SU-DHL-6 (cell line): ENCODE data around the gene LEF1.

Experiments
- H2AFZ ChIP-seq: fragments of 200-600 bp; sonication (generic); 2 replicates; pipeline ENCODE4 v1.6.1; 2014; ENCODE audit warnings: low read depth, mild to moderate bottlenecking, moderate library complexity, mixed read lengths, antibody characterized with exemption, low read length; ENCODE audit not compliant: severe bottlenecking
- H3F3A ChIP-seq: fragments of 200-600 bp; shearing (Covaris generic); 2 replicates; pipeline ENCODE4 v1.6.0; 2016; ENCODE audit warnings: antibody characterized with exemption, mild to moderate bottlenecking; ENCODE audit not compliant: insufficient read depth
- H3K27ac ChIP-seq: fragments of 200-600 bp; sonication (generic); 2 replicates; pipeline ENCODE4 v1.5.1; 2016; ENCODE audit warnings: low read depth, mild to moderate bottlenecking, low read length, moderate library complexity, mixed read lengths
- H3K27me3 ChIP-seq: fragments of 200-600 bp; sonication (generic), shearing (Covaris generic); 2 replicates; pipeline ENCODE4 v1.6.0; 2014; ENCODE audit warnings: mild to moderate bottlenecking, low read length
- H3K36me3 ChIP-seq: fragments of 200-600 bp; sonication (generic); 2 replicates; pipeline ENCODE4 v1.6.1; 2014; ENCODE audit warnings: mild to moderate bottlenecking, low read length, mixed read lengths
- H3K4me2 ChIP-seq: fragments of 300-600, 200-600 bp; shearing (Covaris generic), sonication (generic); 2 replicates; pipeline ENCODE4 v1.6.0; 2014; ENCODE audit warnings: low read length, low read depth, mild to moderate bottlenecking; ENCODE audit not compliant: poor library complexity, severe bottlenecking
- H3K4me3 ChIP-seq: fragments of 200-600 bp; sonication (generic); 2 replicates; pipeline ENCODE4 v1.5.1; 2014; ENCODE audit warnings: antibody characterized with exemption, low read length, mild to moderate bottlenecking, mixed read lengths; ENCODE audit not compliant: insufficient read depth, poor library complexity, severe bottlenecking
- H3K79me2 ChIP-seq: fragments of 200-600 bp; sonication (generic); 2 replicates; pipeline ENCODE4 v1.6.1; 2014; ENCODE audit warnings: mild to moderate bottlenecking, low read length, moderate library complexity; ENCODE audit not compliant: insufficient read depth
- H3K9ac ChIP-seq: fragments of 200-600 bp; sonication (generic); 2 replicates; pipeline ENCODE4 v1.7.0; 2014; ENCODE audit warnings: mild to moderate bottlenecking, low read length
- H3K9me2 ChIP-seq: fragments of 200-600 bp; sonication (generic); replicated peaks from 2 replicates; pipeline ENCODE4 v1.6.1; 2014; ENCODE audit warnings: low read length; ENCODE audit not compliant: insufficient read depth
- H3K9me3 ChIP-seq: fragments of 200-600 bp; sonication (generic); 2 replicates; pipeline ENCODE4 v1.6.1; 2014; ENCODE audit warnings: low read length, mixed read lengths; ENCODE audit not compliant: insufficient read depth
- H4K20me1 ChIP-seq: fragments of 200-600 bp; sonication (generic); 2 replicates; pipeline ENCODE4 v1.6.1; 2014; ENCODE audit warnings: low read depth, mild to moderate bottlenecking, antibody characterized with exemption, low read length, moderate library complexity, mixed read lengths
- CTCF ChIP-seq: fragments of 200-600 bp; sonication (generic); IDR thresholded peaks from one replicate; pipeline ENCODE4 v1.5.1; 2017; ENCODE audit warnings: antibody characterized with exemption, mild to moderate bottlenecking, low read length, moderate library complexity; ENCODE audit not compliant: insufficient read depth, poor library complexity, severe bottlenecking
- EZH2phosphoT487 ChIP-seq: fragments of 200-600 bp; sonication (generic), shearing (Covaris generic); conservative IDR thresholded peaks from 2 replicates; pipeline ENCODE4 v1.6.1; 2018; ENCODE audit warnings: mild to moderate bottlenecking, antibody characterized with exemption, low read length, moderate library complexity, mixed read lengths

The LEF1 gene

DNA sequence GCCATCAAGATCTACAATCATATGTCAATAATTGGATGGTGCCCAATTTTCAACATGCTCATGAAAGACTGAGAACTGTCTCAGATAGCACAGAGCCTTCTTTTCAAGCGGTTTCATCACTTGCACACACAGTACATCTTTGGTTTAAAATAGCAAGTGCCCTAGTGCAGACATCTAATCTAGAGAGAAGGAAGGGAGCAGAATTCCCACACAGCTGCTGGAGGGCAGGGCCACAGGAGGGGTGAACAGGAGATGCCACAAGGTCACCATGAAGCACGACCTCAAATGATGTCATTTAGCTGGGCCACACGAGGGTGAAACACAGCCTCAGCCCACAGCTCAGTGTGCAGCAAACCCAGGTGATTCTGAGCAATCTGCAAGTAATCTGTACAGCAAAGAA is 24.3 kb downstream of the LEF1 start:
- H3K36me3 ChIP-seq = no peaks in the 10 kb centered on the region
- no peaks in the 10 kb centered on the region for H3K9me2 ChIP-seq
- H3F3A ChIP-seq = no peaks in the 10 kb centered on the region
- TF ChIP-seq CTCF = no peak
- no peak for TF ChIP-seq EZH2phosphoT487
- H3K27ac ChIP-seq = no peak overlapping the region
- no peaks in the 10 kb centered on the region for H4K20me1 ChIP-seq
- H3K9me3 ChIP-seq = no peaks in the 10 kb centered on the region
- no peak overlapping the region for H3K4me3 ChIP-seq
- H3K27me3 ChIP-seq = no peaks in the 10 kb centered on the region
- peaks cover 59% of the 10 kb centered on the region; the same call in 1 of the 2 replicates for H3K79me2 ChIP-seq
- H3K4me2 ChIP-seq = no peak overlapping the region
- H3K9ac ChIP-seq = no peak overlapping the region
- H2AFZ ChIP-seq = no peak overlapping the region

DNA sequence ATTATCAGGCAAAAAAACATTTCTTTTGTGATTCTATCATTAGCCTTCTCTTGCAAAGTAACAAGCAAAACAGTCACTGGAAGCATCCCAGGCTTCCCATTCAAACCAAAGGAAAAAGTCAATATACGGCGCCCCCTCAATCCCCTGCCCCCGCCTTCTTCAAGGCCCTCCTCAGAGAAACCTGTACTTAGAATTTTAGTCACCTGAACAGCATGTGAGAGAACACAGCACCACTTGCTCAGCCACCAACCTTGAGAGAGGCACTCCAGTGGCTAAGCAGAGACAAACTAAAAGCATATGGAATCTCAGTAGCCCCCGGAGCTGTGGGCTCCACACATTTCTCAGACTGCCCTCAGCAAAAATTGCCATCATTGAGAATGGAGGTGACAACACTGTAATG is 25.2 kb downstream of the LEF1 start:
- Histone ChIP-seq H3K9me2 (no peaks in the 10 kb centered on the region), H2AFZ (no peak overlapping the region), H3K79me2 (peaks cover 60% of the 10 kb centered on the region; the same call in 1 of the 2 replicates), H3K27me3 (no peaks in the 10 kb centered on the region), H3K4me2 (no peak overlapping the region), H3K9ac (no peak overlapping the region), H3K27ac (no peak overlapping the region), H3K36me3 (no peaks in the 10 kb centered on the region), H3K4me3 (no peak overlapping the region), H3F3A (no peaks in the 10 kb centered on the region), H4K20me1 (no peaks in the 10 kb centered on the region), H3K9me3 (no peaks in the 10 kb centered on the region)
- TF ChIP-seq CTCF (no peak), EZH2phosphoT487 (no peak)

DNA sequence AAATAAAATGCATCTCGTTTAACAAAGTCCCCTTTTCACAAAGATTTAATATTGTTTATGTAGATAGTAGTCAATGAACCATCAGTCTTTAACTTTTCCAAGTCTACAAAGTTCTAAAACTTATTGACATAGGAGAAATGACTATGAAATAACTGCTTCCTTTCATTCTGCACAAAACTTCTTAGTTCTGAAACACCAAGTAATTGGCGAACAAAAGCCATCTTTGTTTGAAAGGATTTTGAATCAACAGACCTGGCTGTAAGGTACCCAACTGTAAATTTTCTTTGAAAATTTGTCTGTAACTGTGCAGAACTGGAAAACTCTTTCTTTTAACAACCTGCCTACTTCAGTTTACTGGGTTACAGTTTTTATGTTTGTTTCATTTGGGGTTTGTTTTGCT is 25.9 kb downstream of the LEF1 start:
- Histone ChIP-seq H3F3A (no peaks in the 10 kb centered on the region), H3K9ac (no peak overlapping the region), H3K27ac (no peak overlapping the region), H3K27me3 (no peaks in the 10 kb centered on the region), H3K9me2 (no peaks in the 10 kb centered on the region), H3K4me2 (no peak overlapping the region), H4K20me1 (no peaks in the 10 kb centered on the region), H3K79me2 (peaks cover 60% of the 10 kb centered on the region; the same call in 1 of the 2 replicates), H3K36me3 (no peaks in the 10 kb centered on the region), H2AFZ (no peak overlapping the region), H3K9me3 (no peaks in the 10 kb centered on the region), H3K4me3 (no peak overlapping the region)
- no peak for TF ChIP-seq CTCF
- no peak for TF ChIP-seq EZH2phosphoT487
